Lung (tissue), 12 donors: ENCODE measurements around the gene UVSSA. TPM values are rescaled to one million over a fixed set of nuclear protein-coding genes. Genes with fewer than 3 reads are reported as not detected.

Experiments
- ATAC-seq: fragments of 200-7000 bp; cut with Tn5 transposase; one replicate; pipeline ENCODE4 v1.9.1; 2020; ENCODE audit warnings: moderate number of reproducible peaks; ENCODE audit not compliant: insufficient read depth, low FRiP score
- DNase-seq, 3 donors: peaks; one replicate each; pipeline ENCODE4 v3.0.0-alpha.2; 2013 to 2017
- H3K27ac ChIP-seq, 2 donors: one replicate each; pipeline ENCODE4 v1.5.1; 2013; ENCODE audit warnings: mild to moderate bottlenecking in 2 of 2, moderate library complexity in 2 of 2, control low read depth in 1 of 2, inconsistent platforms in 1 of 2, low read depth in 1 of 2, low read length in 1 of 2
- H3K27me3 ChIP-seq, 3 donors: one replicate each; pipeline ENCODE4 v1.5.1; 2013; ENCODE audit warnings: low read length in 2 of 3; ENCODE audit not compliant: control insufficient read depth in 3 of 3, insufficient read depth in 3 of 3
- H3K36me3 ChIP-seq, 4 donors: one replicate each; pipeline ENCODE4 v1.5.1; 2013; ENCODE audit warnings: low read length in 4 of 4, mild to moderate bottlenecking in 1 of 4, moderate library complexity in 1 of 4; ENCODE audit not compliant: control insufficient read depth in 4 of 4, insufficient read depth in 4 of 4
- H3K4me1 ChIP-seq, 5 donors: one replicate each; pipeline ENCODE4 v1.5.1; 2013; ENCODE audit warnings: low read length in 5 of 5, mild to moderate bottlenecking in 2 of 5, moderate library complexity in 1 of 5; ENCODE audit not compliant: control insufficient read depth in 5 of 5, insufficient read depth in 5 of 5
- H3K4me3 ChIP-seq: one replicate; pipeline ENCODE4 v1.5.1; 2013; ENCODE audit warnings: mild to moderate bottlenecking, control low read depth, moderate library complexity
- H3K9ac ChIP-seq, 2 donors: one replicate each; pipeline ENCODE4 v1.5.1; 2013; ENCODE audit warnings: low read length in 2 of 2, control low read depth in 1 of 2; ENCODE audit not compliant: insufficient read depth in 1 of 2
- H3K9me3 ChIP-seq, 4 donors: one replicate each; pipeline ENCODE4 v1.5.1; 2013; ENCODE audit warnings: low read length in 3 of 4, mild to moderate bottlenecking in 1 of 4, moderate library complexity in 1 of 4; ENCODE audit not compliant: control insufficient read depth in 4 of 4, insufficient read depth in 3 of 4
- CTCF ChIP-seq: IDR thresholded peaks from 2 replicates; pipeline ENCODE4 v1.5.1; 2012; ENCODE audit warnings: mild to moderate bottlenecking; ENCODE audit errors: control extremely low read depth, extremely low read depth
- WGBS, 2 donors: extraction: QIAGEN DNeasy Blood & Tissue Kit; methylation state at CpG; one replicate each; pipeline ENCODE4 v1.1.7; 2013; 5-methylcytosine and 5-hydroxymethylcytosine counted together
- polyA plus RNA-seq, 2 donors: library from polyadenylated mRNA; stranded (reverse); fragments of 200-250 nt; gene quantifications; one replicate each; pipeline ENCODE4 v1.2.1, GENCODE V29; 2013
- total RNA-seq, 2 donors: library from RNA; depleted of rRNA in 1 of 2; stranded (reverse); fragments of >200 nt in 1 of 2; gene quantifications; one replicate each; pipeline ENCODE4 v1.2.1, GENCODE V29; 2014 to 2021
- donor health status: control.
- donor health status: control.
- donor health status: Bipolar disorder and iron deficiency.
- donor health status: healthy.
- donor health status: DM: yes; HTN: yes; CAD: no.

Gene UVSSA
- total and polyA plus RNA-seq, 4 donors = 9.8 to 50.9 (median 17.7) TPM

GRCh38 chr4:1413204-1413663, 66.2 kb downstream of the UVSSA start:
- peaks cover 0 to 26% (median 0%) of the 10 kb centered on the region in 4 donors for H3K9me3 ChIP-seq
- no peak for ATAC-seq
- no peak for TF ChIP-seq CTCF
- no peak overlapping the region for H3K27ac ChIP-seq
- WGBS, 2 donors = 55 to 62% methylated on average over 16 of the region's 16 CpGs
- no peaks in the 10 kb centered on the region for H3K36me3 ChIP-seq
- H3K9ac ChIP-seq = no peak overlapping the region
- no peak for DNase-seq
- H3K4me1 ChIP-seq = no peaks in the 10 kb centered on the region
- H3K27me3 ChIP-seq = peaks cover 0 to 79% (median 35%) of the 10 kb centered on the region in 3 donors
- H3K4me3 ChIP-seq = no peak overlapping the region

GRCh38 chr4:1413687-1414479, 66.9 kb downstream of the UVSSA start:
- H3K36me3 ChIP-seq = no peaks in the 10 kb centered on the region
- no peaks in the 10 kb centered on the region for H3K4me1 ChIP-seq
- no peak overlapping the region for H3K27ac ChIP-seq
- H3K9me3 ChIP-seq = peaks cover 0 to 26% (median 0%) of the 10 kb centered on the region in 4 donors
- H3K4me3 ChIP-seq = no peak overlapping the region
- ATAC-seq = no peak
- no peak for TF ChIP-seq CTCF
- DNase-seq = no peak
- WGBS, 2 donors = 18 to 20% methylated on average over 42 to 74 of the region's 77 CpGs
- peaks cover 0 to 78% (median 31%) of the 10 kb centered on the region in 3 donors for H3K27me3 ChIP-seq
- no peak overlapping the region for H3K9ac ChIP-seq

GRCh38 chr4:1414831-1415680, 68.0 kb downstream of the UVSSA start:
- H3K36me3 ChIP-seq = no peaks in the 10 kb centered on the region
- no peaks in the 10 kb centered on the region for H3K4me1 ChIP-seq
- peaks cover 0 to 22% (median 0%) of the 10 kb centered on the region in 4 donors for H3K9me3 ChIP-seq
- peaks cover 0 to 74% (median 28%) of the 10 kb centered on the region in 3 donors for H3K27me3 ChIP-seq
- H3K4me3 ChIP-seq = no peak overlapping the region
- H3K27ac ChIP-seq = no peak overlapping the region
- no peak for ATAC-seq
- no peak for DNase-seq
- H3K9ac ChIP-seq = no peak overlapping the region
- WGBS, 2 donors = 36 to 37% methylated on average over 60 to 71 of the region's 75 CpGs
- no peak for TF ChIP-seq CTCF
